ENCODE measurements around the gene HDGFL3. TPM values are rescaled to one million over a fixed set of nuclear protein-coding genes. Genes with fewer than 3 reads are reported as not detected.

HDGFL3 gene
- total and polyA plus RNA-seq, 2 experiments from 2014 or later: 68.6 to 135 TPM

GRCh38 chr15:83123529-83123928, 84.1 kb downstream of the HDGFL3 start (continued):
- no peak for TF ChIP-seq REST (IDR thresholded peaks at IDR 0.05; ENCODE audit: unreplicated experiment)

GRCh38 chr15:83119968-83120581, 87.5 kb downstream of the HDGFL3 start:
- Mint-ChIP-seq H3K4me3 (no peak overlapping the region), H3K36me3 (ENCODE audit: low read depth) (no peaks in the 10 kb centered on the region), H3K4me1 (peaks cover 3% of the 10 kb centered on the region), H3K27me3 (ENCODE audit: insufficient read depth, low read depth, poor library complexity) (no peaks in the 10 kb centered on the region), H3K9me3 (no peaks in the 10 kb centered on the region), H3K27ac (no peak overlapping the region)
- Histone ChIP-seq H3K4me1 (ENCODE audit: insufficient read depth) (no peaks in the 10 kb centered on the region), H3K27me3 (ENCODE audit: insufficient read depth) (no peaks in the 10 kb centered on the region), H3K79me2 (replicated peaks; ENCODE audit: insufficient read depth) (no peaks in the 10 kb centered on the region), H3K4me2 (no peak overlapping the region), H2AFZ (no peak overlapping the region), H3K36me3 (ENCODE audit: insufficient read depth) (no peaks in the 10 kb centered on the region), H3K9me2 (ENCODE audit: insufficient read depth) (no peaks in the 10 kb centered on the region), H3F3A (replicated peaks; ENCODE audit: low read depth) (no peaks in the 10 kb centered on the region), H3K4me3 (no peak overlapping the region), H3K27ac (ENCODE audit: low read depth) (no peak overlapping the region), H4K20me1 (replicated peaks; ENCODE audit: insufficient read depth) (no peaks in the 10 kb centered on the region)
- no peak for DNase-seq (ENCODE audit: low spot score)
- no peak for ATAC-seq
- no peak for TF ChIP-seq REST (IDR thresholded peaks at IDR 0.05; ENCODE audit: unreplicated experiment)
- TF ChIP-seq ZNF114 (CRISPR knock-in tag; IDR thresholded peaks at IDR 0.05): no peak
- TF ChIP-seq EZH2 (IDR thresholded peaks at IDR 0.05; ENCODE audit: low read depth, unreplicated experiment): no peak
- no peak for TF ChIP-seq STAT1 (IDR thresholded peaks at IDR 0.05; ENCODE audit: unreplicated experiment)
- no peak for TF ChIP-seq EZH2phosphoT487 (IDR thresholded peaks at IDR 0.05; ENCODE audit: unreplicated experiment)
- TF ChIP-seq NANOG (IDR thresholded peaks at IDR 0.05; ENCODE audit: borderline replicate concordance): no peak
- TF ChIP-seq ZNF331 (CRISPR knock-in tag; IDR thresholded peaks at IDR 0.05; ENCODE audit: low read depth): no peak
- TF ChIP-seq CTCF (conservative IDR thresholded peaks at IDR 0.05; ENCODE audit: low read depth in 2 of 2): no peak
- no peak for TF ChIP-seq ZNF462 (CRISPR knock-in tag; IDR thresholded peaks at IDR 0.05)
